Stimulated activated naive CD8-positive, alpha-beta T cell treated with anti-CD3 and anti-CD28 coated beads, Interleukin-15, amount 100 ng/mL, for 72 hours (primary cell): Measurements from ENCODE around the gene TSHZ3.
A peak's percentile ranks its signal among the peaks of the same experiment; 100 is the strongest.

Source experiments
- ATAC-seq: fragments of 150-1000 bp; cut with Tn5 transposase; 2 replicates; pipeline ENCODE4 v1.10.0; 2021; ENCODE audit warnings: mild to moderate bottlenecking, moderate library complexity
- DNase-seq, 2 donors: peaks; one replicate each; pipeline ENCODE4 v3.0.0; 2021 to 2022
- H3K27ac Mint-ChIP-seq, 2 donors: one replicate each; pipeline ENCODE4 v1.8.0; 2022; ENCODE audit warnings: mild to moderate bottlenecking in 2 of 2, mixed read lengths in 2 of 2, moderate library complexity in 2 of 2
- H3K27me3 Mint-ChIP-seq: one replicate; pipeline ENCODE4 v1.8.0; 2022; ENCODE audit warnings: mixed read lengths
- H3K4me1 Mint-ChIP-seq: one replicate; pipeline ENCODE4 v1.8.0; 2022; ENCODE audit warnings: mild to moderate bottlenecking, mixed read lengths
- H3K4me3 Mint-ChIP-seq, 2 donors: one replicate each; pipeline ENCODE4 v1.8.0; 2022; ENCODE audit warnings: mild to moderate bottlenecking in 2 of 2, mixed read lengths in 2 of 2, moderate library complexity in 1 of 2
- H3K9me3 Mint-ChIP-seq, 2 donors: one replicate each; pipeline ENCODE4 v1.8.0; 2022; ENCODE audit warnings: mixed read lengths in 2 of 2

TSHZ3 gene, protein sequence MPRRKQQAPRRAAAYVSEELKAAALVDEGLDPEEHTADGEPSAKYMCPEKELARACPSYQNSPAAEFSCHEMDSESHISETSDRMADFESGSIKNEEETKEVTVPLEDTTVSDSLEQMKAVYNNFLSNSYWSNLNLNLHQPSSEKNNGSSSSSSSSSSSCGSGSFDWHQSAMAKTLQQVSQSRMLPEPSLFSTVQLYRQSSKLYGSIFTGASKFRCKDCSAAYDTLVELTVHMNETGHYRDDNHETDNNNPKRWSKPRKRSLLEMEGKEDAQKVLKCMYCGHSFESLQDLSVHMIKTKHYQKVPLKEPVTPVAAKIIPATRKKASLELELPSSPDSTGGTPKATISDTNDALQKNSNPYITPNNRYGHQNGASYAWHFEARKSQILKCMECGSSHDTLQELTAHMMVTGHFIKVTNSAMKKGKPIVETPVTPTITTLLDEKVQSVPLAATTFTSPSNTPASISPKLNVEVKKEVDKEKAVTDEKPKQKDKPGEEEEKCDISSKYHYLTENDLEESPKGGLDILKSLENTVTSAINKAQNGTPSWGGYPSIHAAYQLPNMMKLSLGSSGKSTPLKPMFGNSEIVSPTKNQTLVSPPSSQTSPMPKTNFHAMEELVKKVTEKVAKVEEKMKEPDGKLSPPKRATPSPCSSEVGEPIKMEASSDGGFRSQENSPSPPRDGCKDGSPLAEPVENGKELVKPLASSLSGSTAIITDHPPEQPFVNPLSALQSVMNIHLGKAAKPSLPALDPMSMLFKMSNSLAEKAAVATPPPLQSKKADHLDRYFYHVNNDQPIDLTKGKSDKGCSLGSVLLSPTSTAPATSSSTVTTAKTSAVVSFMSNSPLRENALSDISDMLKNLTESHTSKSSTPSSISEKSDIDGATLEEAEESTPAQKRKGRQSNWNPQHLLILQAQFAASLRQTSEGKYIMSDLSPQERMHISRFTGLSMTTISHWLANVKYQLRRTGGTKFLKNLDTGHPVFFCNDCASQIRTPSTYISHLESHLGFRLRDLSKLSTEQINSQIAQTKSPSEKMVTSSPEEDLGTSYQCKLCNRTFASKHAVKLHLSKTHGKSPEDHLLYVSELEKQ

DNA sequence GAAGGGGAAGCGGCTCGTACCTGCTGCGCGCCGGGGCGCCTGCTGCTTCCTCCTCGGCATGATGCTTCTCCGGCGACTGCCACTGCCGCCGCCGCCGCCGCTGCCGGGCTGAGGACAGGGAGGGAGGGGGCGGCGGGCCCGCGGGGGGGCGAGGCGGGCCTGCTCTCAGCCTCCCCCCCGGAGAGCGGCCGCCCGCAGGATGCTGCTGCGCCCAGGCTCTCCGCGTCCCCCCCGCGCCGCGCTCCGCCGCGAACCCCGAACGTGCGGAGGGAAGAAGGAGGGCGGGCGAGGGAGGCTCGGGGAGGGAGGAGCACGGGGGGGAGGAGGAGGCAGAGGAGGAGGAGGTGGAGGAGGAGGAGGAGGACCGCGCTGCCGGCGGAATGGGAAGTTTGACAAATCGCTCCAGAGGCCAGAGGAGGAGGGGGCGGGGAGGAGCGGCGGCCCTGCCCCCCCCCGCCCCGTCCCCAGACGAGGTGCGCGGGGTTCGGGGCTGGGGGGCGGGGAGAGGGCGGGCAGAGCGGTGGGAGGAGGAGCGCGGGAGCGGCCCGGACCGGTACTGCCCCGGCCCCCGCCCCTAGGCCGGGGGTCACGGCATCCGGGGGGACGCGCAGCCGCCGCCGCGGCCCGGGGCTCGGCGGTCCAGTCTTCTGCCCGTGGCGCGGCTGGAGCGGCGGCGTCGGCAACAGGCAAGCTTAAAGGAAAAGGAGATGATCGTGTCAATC lies at the start of gene TSHZ3:
Gene TSHZ3 (minus strand): TSS at position 277 of the 722 bp plus-strand sequence. CDS start 217 bp downstream, at position 60.
- H3K4me1 Mint-ChIP-seq = peaks cover 44% of the 10 kb centered on the region
- peaks cover 85% of the 10 kb centered on the region for H3K27me3 Mint-ChIP-seq
- DNase-seq (peak in 1 of 2 donors; percentile 47), ATAC-seq (peak; percentile 48)
- H3K9me3 Mint-ChIP-seq = no peaks in the 10 kb centered on the region
- no peak within 1 kb of the TSS for H3K27ac Mint-ChIP-seq
- H3K4me3 Mint-ChIP-seq = peak within 1 kb of the TSS; percentile 79 to 86

DNA sequence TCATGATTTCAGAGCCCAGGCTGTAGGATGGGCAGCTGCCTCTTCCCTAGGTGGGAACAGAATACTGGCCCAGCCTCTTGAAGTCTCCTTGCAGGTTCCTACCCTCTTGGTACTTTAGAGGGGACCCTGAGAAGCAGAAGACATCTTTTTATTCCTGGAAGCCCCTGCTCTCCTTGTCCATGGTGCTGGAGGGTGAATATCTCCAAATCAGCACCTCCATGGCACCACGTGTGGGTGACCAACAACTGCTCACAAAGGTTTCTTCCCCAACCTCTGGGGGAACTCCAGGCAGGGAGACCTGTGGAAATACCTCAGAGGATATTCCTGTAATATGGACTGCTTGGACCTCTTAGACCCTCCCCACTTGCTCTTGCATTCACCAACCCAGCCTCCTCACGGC lies 48.1 kb upstream of the TSHZ3 start:
- Mint-ChIP-seq H3K27ac (no peak overlapping the region), H3K4me1 (no peaks in the 10 kb centered on the region), H3K27me3 (peaks cover 38% of the 10 kb centered on the region), H3K4me3 (no peak overlapping the region), H3K9me3 (no peaks in the 10 kb centered on the region)
- no peak for DNase-seq
- no peak for ATAC-seq

DNA sequence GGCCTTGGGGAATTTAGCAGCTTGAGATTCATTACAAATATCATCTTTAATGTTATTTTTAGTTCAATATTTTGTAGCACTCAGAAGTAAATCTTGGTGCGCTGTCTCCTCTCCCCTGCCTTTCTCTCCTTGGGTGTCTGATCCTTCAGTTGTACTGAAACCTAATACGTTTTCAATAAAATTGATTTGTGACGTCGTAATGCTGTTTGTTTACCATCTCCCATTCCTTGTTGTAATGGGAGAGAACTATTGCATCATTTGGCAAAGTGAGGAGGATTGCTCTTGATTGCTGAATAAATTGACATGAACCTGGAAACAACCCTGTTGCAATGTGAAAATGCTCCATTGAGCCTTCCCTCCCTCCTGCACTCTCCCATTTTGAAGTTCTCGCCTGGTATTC lies 43.2 kb upstream of the TSHZ3 start:
- no peaks in the 10 kb centered on the region for H3K4me1 Mint-ChIP-seq
- H3K27me3 Mint-ChIP-seq = peaks cover 45% of the 10 kb centered on the region
- no peak overlapping the region for H3K27ac Mint-ChIP-seq
- ATAC-seq = no peak
- H3K4me3 Mint-ChIP-seq = no peak overlapping the region
- no peak for DNase-seq
- H3K9me3 Mint-ChIP-seq = no peaks in the 10 kb centered on the region

DNA sequence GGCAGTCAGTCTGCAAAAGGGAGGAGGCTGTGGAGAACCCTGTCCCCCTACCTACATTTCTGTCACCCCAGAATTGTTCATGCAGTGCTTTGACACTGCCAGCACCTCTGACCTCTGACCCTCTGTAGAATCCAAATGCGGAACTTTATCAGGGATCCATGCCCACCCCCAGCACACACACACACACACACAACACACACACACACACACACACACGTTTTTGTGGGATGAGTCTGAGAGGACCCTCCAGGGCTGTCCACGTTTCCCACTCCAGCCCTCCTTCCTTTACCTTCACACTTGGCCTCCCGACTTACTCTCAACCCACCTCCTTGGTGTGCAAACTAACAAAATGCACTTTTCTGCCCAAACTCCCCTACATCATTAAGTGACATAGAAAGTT lies 42.3 kb upstream of the TSHZ3 start:
- DNase-seq (no peak), ATAC-seq (no peak)
- H3K4me3 Mint-ChIP-seq = no peak overlapping the region
- H3K9me3 Mint-ChIP-seq = no peaks in the 10 kb centered on the region
- H3K27me3 Mint-ChIP-seq = peaks cover 42% of the 10 kb centered on the region
- no peaks in the 10 kb centered on the region for H3K4me1 Mint-ChIP-seq
- H3K27ac Mint-ChIP-seq = no peak overlapping the region

DNA sequence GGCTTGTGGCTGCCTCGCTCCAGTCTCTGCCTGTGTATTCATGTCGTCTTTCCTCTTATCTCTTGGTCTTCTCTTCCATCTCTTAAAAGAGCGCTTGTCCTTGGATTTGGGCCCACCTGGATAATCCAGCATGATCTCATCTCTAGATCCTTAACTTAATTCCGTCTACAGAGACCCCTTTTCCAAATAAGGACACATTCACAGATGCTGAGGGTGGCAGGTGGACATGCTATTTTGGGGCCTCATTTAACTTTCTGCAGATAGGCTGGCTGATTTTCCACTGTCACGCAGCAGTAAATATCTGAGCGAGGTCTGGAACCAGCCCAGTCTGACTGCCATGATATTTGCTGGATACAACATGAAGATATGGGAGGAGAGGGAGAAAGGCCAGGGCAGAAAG lies 41.5 kb upstream of the TSHZ3 start:
- H3K4me1 Mint-ChIP-seq = no peaks in the 10 kb centered on the region
- DNase-seq (no peak), ATAC-seq (no peak)
- no peak overlapping the region for H3K27ac Mint-ChIP-seq
- H3K4me3 Mint-ChIP-seq = no peak overlapping the region
- H3K27me3 Mint-ChIP-seq = peaks cover 37% of the 10 kb centered on the region
- H3K9me3 Mint-ChIP-seq = no peaks in the 10 kb centered on the region

DNA sequence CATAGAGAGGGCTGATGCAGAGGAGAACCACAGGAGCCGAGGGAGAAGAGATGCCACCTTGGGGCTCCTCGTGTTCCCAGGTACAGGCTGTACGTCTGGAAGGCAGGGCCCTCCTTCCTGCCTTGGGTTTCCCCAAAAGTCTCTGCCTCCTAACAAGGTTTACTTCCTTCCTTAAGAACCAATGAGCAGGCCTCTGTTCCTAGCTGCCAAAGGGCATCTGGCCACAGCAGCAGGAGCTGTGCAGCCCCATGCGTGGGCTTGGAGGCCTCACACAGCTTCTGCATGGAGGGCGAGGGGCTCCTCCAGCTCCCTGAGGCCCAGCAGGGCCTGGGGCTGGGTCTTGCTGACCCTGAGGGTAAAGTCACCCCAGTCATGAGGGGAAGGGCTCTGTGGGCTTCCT lies 40.6 kb upstream of the TSHZ3 start:
- Mint-ChIP-seq H3K27me3 (peaks cover 29% of the 10 kb centered on the region), H3K4me1 (no peaks in the 10 kb centered on the region), H3K9me3 (no peaks in the 10 kb centered on the region), H3K4me3 (no peak overlapping the region), H3K27ac (no peak overlapping the region)
- DNase-seq (no peak), ATAC-seq (no peak)

DNA sequence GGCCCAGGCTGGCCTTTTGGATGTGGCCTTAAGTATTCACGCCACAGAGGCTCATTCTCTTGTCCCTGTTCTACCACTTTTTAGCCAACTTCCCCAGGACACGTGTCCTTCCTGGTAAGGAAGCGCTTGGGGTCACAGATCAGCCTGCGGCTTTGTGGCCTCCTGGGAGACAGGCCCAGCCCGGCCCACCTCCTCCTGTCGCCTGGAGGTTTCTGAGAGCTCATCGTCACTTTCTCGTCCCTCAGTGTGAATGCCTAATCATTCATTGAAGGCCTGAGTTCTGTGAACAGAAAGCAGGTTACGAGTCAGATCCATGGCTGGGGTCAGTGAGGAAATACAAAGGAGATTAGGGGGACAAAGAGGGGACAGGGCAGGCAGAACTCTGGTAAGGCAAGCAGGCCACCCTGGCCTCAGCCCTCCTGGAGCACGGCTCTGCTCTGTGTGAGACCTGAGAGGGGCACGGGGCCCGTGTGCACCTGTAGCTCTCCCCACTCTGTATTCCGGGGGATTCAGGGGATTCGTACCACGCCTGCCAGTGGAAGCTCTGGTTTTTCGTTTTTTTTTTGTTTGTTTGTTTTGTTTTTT lies 38.6 kb upstream of the TSHZ3 start:
- Mint-ChIP-seq H3K9me3 (no peaks in the 10 kb centered on the region), H3K4me1 (no peaks in the 10 kb centered on the region), H3K4me3 (no peak overlapping the region), H3K27me3 (peaks cover 18% of the 10 kb centered on the region), H3K27ac (no peak overlapping the region)
- no peak for DNase-seq
- ATAC-seq = no peak

DNA sequence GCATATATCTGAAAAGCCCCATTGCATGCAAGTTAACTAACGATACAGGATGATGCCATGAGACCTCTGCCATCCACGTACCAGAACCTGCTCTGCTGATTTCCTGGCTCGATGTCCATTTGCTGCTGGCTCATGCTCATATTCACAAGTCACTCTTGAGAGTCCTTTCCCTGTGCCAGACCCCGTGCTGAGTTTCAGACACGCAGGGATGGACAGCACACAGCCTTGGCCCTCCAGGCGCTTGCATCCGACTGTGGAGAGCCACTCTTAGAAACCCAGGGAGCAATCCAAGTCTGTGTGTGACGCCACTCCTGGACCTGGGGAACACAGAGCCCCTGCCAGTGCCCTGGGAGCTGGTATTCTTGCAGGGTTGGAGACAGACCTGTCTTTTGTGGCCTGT lies 37.6 kb upstream of the TSHZ3 start:
- no peaks in the 10 kb centered on the region for H3K9me3 Mint-ChIP-seq
- H3K27me3 Mint-ChIP-seq = peaks cover 11% of the 10 kb centered on the region
- H3K4me3 Mint-ChIP-seq = no peak overlapping the region
- ATAC-seq (no peak), DNase-seq (no peak)
- no peaks in the 10 kb centered on the region for H3K4me1 Mint-ChIP-seq
- H3K27ac Mint-ChIP-seq = no peak overlapping the region

DNA sequence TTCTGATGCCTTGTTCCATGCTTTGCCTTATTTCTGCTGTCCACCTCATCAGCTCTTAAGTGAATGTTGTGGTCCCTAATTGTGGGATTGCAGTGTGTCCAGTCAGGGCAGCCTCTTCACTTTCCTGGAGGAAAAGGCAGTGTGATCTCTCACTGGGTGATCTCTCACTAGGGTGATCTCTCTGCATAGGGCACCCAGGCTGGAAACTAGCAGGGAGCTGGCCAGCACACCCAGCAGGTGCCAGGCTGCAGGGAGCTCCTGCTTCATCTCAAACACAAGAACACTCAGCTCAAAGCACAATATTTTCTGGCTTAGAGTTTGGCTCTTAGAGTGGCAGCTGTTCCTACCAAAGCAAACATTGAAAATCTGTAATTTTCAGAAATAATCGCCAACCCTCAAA lies 36.5 kb upstream of the TSHZ3 start:
- peaks cover 14% of the 10 kb centered on the region for H3K27me3 Mint-ChIP-seq
- no peak for ATAC-seq
- no peaks in the 10 kb centered on the region for H3K4me1 Mint-ChIP-seq
- no peak for DNase-seq
- H3K4me3 Mint-ChIP-seq = no peak overlapping the region
- no peak overlapping the region for H3K27ac Mint-ChIP-seq
- no peaks in the 10 kb centered on the region for H3K9me3 Mint-ChIP-seq

DNA sequence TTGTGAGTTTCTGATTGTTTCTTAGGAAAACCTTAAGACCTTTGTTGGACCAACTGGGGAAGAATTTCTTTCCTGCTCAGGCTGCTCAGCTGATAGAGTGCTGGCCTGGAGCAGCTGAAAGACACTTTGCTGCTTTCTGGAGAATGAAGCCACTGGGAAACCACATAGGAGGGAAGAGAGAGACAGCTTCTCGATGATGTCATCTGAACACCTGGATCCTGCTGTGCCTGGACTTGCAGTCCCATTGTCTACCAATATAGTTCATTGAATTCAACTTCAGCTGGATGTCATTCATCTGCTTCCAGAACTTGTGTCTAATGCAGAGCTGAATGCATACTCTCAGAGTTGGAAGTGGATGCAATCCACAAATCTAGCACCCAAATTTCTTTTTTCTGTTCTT lies 34.3 kb upstream of the TSHZ3 start:
- DNase-seq (no peak), ATAC-seq (no peak)
- Mint-ChIP-seq H3K27me3 (peaks cover 23% of the 10 kb centered on the region), H3K4me1 (no peaks in the 10 kb centered on the region), H3K9me3 (no peaks in the 10 kb centered on the region), H3K27ac (no peak overlapping the region), H3K4me3 (no peak overlapping the region)

DNA sequence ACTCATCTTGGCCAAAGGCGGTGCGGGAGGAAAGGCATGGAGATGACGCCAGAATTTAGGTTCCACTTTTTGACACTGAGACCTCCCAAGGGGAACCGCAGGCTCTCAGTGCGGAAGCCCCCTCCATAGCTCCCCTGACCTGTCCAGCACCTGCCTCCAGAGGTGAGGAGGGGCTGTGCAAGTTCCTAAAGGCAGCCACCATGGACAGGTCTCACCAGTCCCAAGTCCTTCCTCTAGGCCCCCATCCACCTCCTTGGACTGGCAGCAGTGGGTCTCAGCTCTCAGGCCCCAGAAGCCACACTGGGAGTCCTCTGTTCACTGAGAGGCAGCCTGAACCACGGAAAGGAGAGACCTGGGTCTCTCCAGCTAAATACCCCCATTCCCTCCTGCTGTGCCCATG lies 31.6 kb upstream of the TSHZ3 start:
- ATAC-seq = no peak
- H3K4me3 Mint-ChIP-seq = no peak overlapping the region
- no peak overlapping the region for H3K27ac Mint-ChIP-seq
- H3K27me3 Mint-ChIP-seq = peaks cover 40% of the 10 kb centered on the region
- H3K4me1 Mint-ChIP-seq = no peaks in the 10 kb centered on the region
- no peaks in the 10 kb centered on the region for H3K9me3 Mint-ChIP-seq
- DNase-seq = no peak

DNA sequence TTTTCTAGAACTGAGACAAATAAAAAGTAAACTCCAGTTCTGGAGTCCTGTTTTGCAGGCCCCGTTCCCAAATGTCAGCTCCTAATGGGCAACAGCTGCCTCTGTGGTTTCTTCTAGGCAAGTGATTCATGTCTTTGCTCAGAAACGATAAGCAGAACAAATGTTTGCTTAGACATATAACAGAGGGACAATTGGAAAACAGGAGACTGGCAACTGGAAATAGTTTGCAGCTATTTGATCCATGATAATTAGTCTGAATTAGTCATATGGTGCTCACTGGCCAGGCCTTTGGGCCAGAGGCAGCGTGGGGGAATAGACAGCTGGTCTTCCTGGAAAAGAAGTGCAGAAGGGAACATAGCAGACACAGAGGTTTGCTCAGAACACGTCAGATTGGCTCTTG lies 29.2 kb upstream of the TSHZ3 start:
- Mint-ChIP-seq H3K4me1 (no peaks in the 10 kb centered on the region), H3K27me3 (peaks cover 57% of the 10 kb centered on the region), H3K9me3 (peaks cover 0 to 9% of the 10 kb centered on the region in 2 donors), H3K4me3 (no peak overlapping the region), H3K27ac (no peak overlapping the region)
- ATAC-seq (no peak), DNase-seq (no peak)

DNA sequence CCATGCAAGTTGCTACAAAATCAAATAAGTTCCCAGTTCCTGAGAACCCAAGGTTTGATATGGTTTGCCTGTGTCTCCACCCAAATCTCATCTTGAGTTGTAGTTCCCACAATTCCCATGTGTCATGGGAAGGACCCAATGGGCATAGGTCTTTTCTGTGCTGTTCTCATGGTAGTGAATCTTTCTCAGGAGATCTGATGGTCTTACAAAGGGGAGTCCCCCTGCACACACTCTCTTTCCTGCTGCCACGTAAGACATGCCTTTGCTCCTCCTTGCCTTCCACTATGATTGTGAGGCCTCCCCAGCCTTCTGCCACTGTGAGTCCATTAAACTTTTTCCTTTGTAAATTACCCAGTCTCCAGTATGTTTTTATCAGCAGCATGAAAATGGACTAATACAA lies 28.5 kb upstream of the TSHZ3 start:
- H3K4me1 Mint-ChIP-seq = no peaks in the 10 kb centered on the region
- ATAC-seq (no peak), DNase-seq (no peak)
- no peak overlapping the region for H3K27ac Mint-ChIP-seq
- H3K4me3 Mint-ChIP-seq = no peak overlapping the region
- peaks cover 62% of the 10 kb centered on the region for H3K27me3 Mint-ChIP-seq
- peaks cover 0 to 9% of the 10 kb centered on the region in 2 donors for H3K9me3 Mint-ChIP-seq

DNA sequence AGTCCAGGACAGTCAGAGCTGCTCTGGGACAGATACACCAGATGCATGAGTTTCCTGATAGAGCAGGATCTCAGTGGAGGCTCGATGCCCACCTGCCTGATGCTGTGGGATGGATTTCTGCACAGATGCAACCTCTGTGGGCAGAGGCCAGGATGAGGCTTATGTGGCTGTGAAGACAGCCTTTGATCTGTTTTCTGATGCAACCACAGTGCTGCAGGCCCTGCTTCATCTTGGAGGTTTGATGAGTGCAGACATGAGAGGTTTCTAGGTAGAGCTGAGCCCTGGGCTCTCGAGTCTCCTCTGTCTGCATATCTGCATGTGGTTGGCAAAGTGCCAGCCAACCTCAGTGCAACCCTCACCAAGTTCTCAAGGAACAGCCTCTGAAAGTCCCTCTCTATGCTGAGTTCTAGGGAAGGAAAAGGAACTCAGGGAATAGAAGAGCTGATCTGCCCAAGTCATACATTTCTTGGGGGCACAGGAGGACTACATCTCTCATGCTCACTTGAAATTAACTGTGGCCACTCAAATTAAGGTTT lies 23.1 kb upstream of the TSHZ3 start:
- H3K27ac Mint-ChIP-seq = peak overlapping the region in 1 of 2 donors; percentile 38
- peak; percentile 93 for ATAC-seq
- peaks cover 15% of the 10 kb centered on the region for H3K4me1 Mint-ChIP-seq
- DNase-seq = peak; percentile 9 to 49
- H3K9me3 Mint-ChIP-seq = peaks cover 0 to 9% of the 10 kb centered on the region in 2 donors
- peaks cover 61% of the 10 kb centered on the region for H3K27me3 Mint-ChIP-seq
- no peak overlapping the region for H3K4me3 Mint-ChIP-seq

DNA sequence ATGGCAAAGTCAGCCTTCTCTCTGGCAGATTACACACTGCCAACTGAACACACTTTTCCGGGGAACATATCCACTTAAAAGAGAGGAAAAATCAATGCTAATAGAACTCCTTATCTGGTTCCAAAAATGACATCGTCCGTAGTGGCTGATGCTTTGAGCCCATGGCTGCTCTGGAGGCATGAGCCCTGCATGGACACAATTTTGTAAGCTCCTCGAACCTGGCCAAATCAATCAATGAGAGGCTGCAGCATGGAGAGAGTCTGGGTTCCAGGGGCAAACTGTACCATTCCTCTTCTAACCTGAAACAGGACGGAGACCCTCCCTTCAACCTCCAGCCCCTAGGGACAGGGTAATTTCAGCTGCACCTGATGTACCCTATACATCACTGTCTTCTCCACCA lies 21.0 kb upstream of the TSHZ3 start:
- Mint-ChIP-seq H3K9me3 (peaks cover 0 to 9% of the 10 kb centered on the region in 2 donors), H3K27ac (no peak overlapping the region), H3K4me3 (no peak overlapping the region), H3K4me1 (peaks cover 15% of the 10 kb centered on the region), H3K27me3 (peaks cover 76% of the 10 kb centered on the region)
- no peak for ATAC-seq
- DNase-seq = no peak
